AG10803 (cell line): Measurements from ENCODE around the gene ADAMTS2.

Experiments
- DNase-seq: peaks from one replicate; pipeline ENCODE4 v3.0.0; 2010; ENCODE audit warnings: low read depth
- H3K4me3 ChIP-seq: 2 replicates; pipeline ENCODE4 v1.5.1; 2011; ENCODE audit warnings: mild to moderate bottlenecking, low read length, control low read depth
- CTCF ChIP-seq: conservative IDR thresholded peaks from 2 replicates; pipeline ENCODE4 v1.5.1; 2011; ENCODE audit warnings: mild to moderate bottlenecking, low read length, control low read depth, inconsistent platforms

ADAMTS2 gene

GRCh38 chr5:179224741-179225140, 120.5 kb downstream of the ADAMTS2 start:
- no peak for TF ChIP-seq CTCF
- DNase-seq: no peak

DNA sequence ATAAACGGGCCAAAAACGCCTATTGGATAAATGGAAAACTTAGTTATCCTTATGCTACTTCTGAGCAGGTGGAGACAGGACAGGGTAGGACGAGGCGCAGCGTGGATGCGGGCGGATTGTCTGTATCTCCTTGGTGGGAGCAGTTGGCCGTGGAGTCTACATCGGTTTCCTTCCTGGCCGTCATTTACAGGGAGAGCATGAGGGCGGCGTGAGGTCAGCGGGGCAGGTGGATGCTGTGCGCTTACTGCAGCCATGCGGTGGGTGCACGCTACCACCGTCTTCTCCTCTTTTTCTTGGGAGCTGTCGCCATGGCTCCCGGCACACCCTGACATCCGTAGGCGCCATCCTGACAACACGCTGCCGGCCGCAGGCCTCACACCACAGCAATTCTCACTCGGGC, 121.3 kb downstream of the ADAMTS2 start:
- H3K4me3 ChIP-seq: no peak overlapping the region
- no peak for TF ChIP-seq CTCF
- DNase-seq: no peak

More at GRCh38 chr5:179224741-179225140, 120.5 kb downstream of the ADAMTS2 start:
- H3K4me3 ChIP-seq: no peak overlapping the region

GRCh38 chr5:179223528-179223927, 121.7 kb downstream of the ADAMTS2 start:
- no peak for DNase-seq
- no peak for TF ChIP-seq CTCF
- H3K4me3 ChIP-seq: no peak overlapping the region

DNA sequence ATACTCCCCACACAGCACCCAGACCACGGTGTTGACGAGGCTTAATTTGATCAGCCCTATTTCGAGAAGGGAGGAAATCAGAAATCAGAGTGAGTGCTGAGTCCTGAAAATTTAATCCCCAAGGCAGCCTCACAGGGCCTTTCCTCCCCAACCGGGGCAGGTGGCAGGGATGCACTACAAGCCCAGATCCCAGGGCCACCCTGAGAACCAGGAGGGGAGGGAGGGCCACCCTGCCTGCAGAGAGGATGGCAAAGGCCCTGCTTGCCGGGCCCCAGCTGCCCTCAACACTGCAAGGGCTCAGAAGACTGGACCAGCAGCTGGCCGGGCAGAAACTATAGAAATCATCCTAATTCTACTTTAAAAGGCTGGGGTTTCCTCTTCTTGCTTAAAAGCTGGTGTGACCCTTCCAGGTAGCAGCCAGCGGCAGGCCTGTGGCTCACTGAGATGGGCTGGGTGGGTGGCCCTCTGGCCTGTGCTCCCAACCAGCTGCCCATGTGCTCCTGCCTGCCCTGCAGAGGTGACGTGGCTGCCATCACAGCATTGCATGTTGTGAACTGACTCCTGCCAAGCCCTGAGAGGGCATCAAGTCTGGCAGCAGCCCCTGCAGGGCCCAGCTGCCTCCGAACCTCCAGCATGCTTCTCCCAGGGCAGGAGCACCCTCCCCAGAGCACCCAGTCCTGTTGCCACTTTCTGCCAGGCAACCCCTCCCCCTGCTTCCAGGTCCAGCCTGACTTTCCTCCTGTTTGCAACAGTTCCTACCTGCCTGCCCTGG, 122.8 kb downstream of the ADAMTS2 start:
- H3K4me3 ChIP-seq: no peak overlapping the region
- TF ChIP-seq CTCF: no peak
- DNase-seq: no peak

GRCh38 chr5:179221877-179222220, 123.4 kb downstream of the ADAMTS2 start:
- H3K4me3 ChIP-seq: no peak overlapping the region
- TF ChIP-seq CTCF: no peak
- no peak for DNase-seq

DNA sequence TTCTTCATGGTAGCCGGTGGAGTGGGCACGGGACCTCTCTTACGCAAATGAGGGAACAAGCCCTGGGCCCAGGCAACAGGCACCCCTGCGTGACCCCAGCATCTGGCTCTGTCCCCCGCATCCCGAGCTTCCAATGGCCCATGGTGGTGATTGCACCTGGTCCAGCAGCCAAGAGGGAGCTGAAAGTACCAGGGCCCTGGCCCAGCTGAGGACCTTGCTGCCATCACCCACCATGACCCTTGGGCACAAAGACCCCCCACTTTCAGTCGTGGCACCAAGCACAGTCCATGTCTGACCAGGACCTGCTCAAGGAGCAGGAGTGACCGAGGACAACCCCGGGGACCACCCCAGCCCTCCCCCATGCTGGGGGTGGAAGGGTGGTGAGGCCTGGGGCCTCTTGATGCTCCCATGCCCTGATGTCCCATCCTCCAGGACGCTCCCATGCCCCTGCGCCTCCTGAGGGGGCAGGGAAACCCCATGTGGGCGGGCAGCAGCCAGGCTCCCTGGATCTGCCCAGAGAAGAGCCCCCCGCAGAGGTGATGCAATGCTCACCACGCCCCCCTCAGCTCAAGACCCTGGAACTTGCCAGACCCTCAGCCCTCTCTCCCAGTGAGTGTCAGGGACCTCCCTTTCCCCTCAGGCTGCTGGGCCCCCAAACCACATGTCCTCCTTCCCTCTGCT, 123.9 kb downstream of the ADAMTS2 start:
- H3K4me3 ChIP-seq: no peak overlapping the region
- TF ChIP-seq CTCF: no peak
- no peak for DNase-seq

GRCh38 chr5:179220716-179221115, 124.5 kb downstream of the ADAMTS2 start:
- no peak overlapping the region for H3K4me3 ChIP-seq
- DNase-seq: no peak
- TF ChIP-seq CTCF: no peak
